IMR-90 (cell line): ENCODE data around the gene OPTN. TPM values are rescaled to one million over a fixed set of nuclear protein-coding genes. Genes with fewer than 3 reads are reported as not detected.

ENCODE experiments used
- ATAC-seq: fragments of 200-7000 bp; cut with Tn5 transposase; 2 replicates; pipeline ENCODE4 v1.9.1; 2020; ENCODE audit warnings: low read depth, mild to moderate bottlenecking, moderate library complexity
- BruUV-seq: library from RNA; stranded (reverse); fragments of 400-500 nt; replicated peaks from 2 replicates; lab custom pipeline; 2021; lab: Mats Ljungman, UMichigan
- CTCF ChIA-PET: fragments of 300-600 bp; formaldehyde crosslinking; extraction: SDS; loops from one replicate; lab custom pipeline; 2021; ENCODE audit warnings: antibody characterized with exemption; lab: Yijun Ruan, JAX
- POLR2A ChIA-PET: fragments of 300-600 bp; sonication (Branson Sonifier 250); formaldehyde crosslinking; loops from one replicate; lab custom pipeline; 2022; ENCODE audit warnings: antibody characterized with exemption; ENCODE audit not compliant: unreplicated experiment; lab: Charles Lee
- DNase-seq: peaks from one replicate; pipeline ENCODE4 v3.0.0; 2013
- H2AFZ ChIP-seq: replicated peaks from 2 replicates; pipeline ENCODE3; 2013; ENCODE audit warnings: low read length, mild to moderate bottlenecking; ENCODE audit not compliant: poor library complexity
- H2AK5ac ChIP-seq: 2 replicates; pipeline ENCODE4 v1.6.1; 2013; ENCODE audit warnings: low read depth, low read length, inconsistent platforms
- H2AK9ac ChIP-seq: replicated peaks from 2 replicates; pipeline ENCODE3; 2013; ENCODE audit warnings: mild to moderate bottlenecking, low read depth, low read length, moderate library complexity; ENCODE audit not compliant: poor library complexity
- H2BK120ac ChIP-seq: 2 replicates; pipeline ENCODE4 v1.6.1; 2013; ENCODE audit warnings: low read depth, low read length, inconsistent platforms
- H2BK15ac ChIP-seq: 3 replicates; pipeline ENCODE4 v1.6.1; 2013; ENCODE audit warnings: low read depth, low read length, inconsistent platforms
- H2BK20ac ChIP-seq: 2 replicates; pipeline ENCODE4 v1.6.1; 2013; ENCODE audit warnings: low read depth, mild to moderate bottlenecking, inconsistent platforms, low read length, moderate library complexity
- H2BK5ac ChIP-seq: 2 replicates; pipeline ENCODE4 v1.6.1; 2013; ENCODE audit warnings: mild to moderate bottlenecking, low read depth, low read length, inconsistent platforms; ENCODE audit not compliant: poor library complexity, severe bottlenecking
- H3K14ac ChIP-seq: replicated peaks from 2 replicates; pipeline ENCODE4 v1.6.1; 2013; ENCODE audit warnings: low read depth, low read length, inconsistent platforms
- H3K18ac ChIP-seq: 2 replicates; pipeline ENCODE4 v1.6.1; 2013; ENCODE audit warnings: low read depth, low read length, control low read depth
- H3K23ac ChIP-seq: 2 replicates; pipeline ENCODE4 v1.6.1; 2013; ENCODE audit warnings: low read depth, low read length, inconsistent platforms
- H3K27ac ChIP-seq: 2 replicates; pipeline ENCODE4 v1.5.1; 2013; ENCODE audit warnings: mild to moderate bottlenecking, control low read depth, low read length; ENCODE audit not compliant: insufficient read depth
- H3K27me3 ChIP-seq: 2 replicates; pipeline ENCODE4 v1.6.1; 2013; ENCODE audit warnings: low read length; ENCODE audit not compliant: control insufficient read depth, insufficient read depth
- H3K36me3 ChIP-seq: 2 replicates; pipeline ENCODE4 v1.6.1; 2013; ENCODE audit warnings: low read length, mixed read lengths; ENCODE audit not compliant: control insufficient read depth, insufficient read depth
- H3K4ac ChIP-seq: 2 replicates; pipeline ENCODE4 v1.6.1; 2013; ENCODE audit warnings: low read depth, low read length, inconsistent platforms
- H3K4me1 ChIP-seq: 2 replicates; pipeline ENCODE4 v1.6.1; 2013; ENCODE audit warnings: low read length, mixed read lengths; ENCODE audit not compliant: control insufficient read depth, insufficient read depth
- H3K4me2 ChIP-seq: 2 replicates; pipeline ENCODE4 v1.6.1; 2013; ENCODE audit warnings: low read depth, mild to moderate bottlenecking, control low read depth, low read length, moderate library complexity
- H3K4me3 ChIP-seq: 2 replicates; pipeline ENCODE4 v1.5.1; 2013; ENCODE audit warnings: low read depth, mild to moderate bottlenecking, control low read depth, low read length, moderate library complexity; ENCODE audit not compliant: insufficient read depth
- H3K56ac ChIP-seq: 2 replicates; pipeline ENCODE4 v1.6.1; 2013; ENCODE audit warnings: low read length, inconsistent platforms; ENCODE audit not compliant: insufficient read depth; ENCODE audit errors: extremely low read depth
- H3K79me1 ChIP-seq, 2 experiments: 2 replicates each; pipeline ENCODE4 v1.6.1; 2013; ENCODE audit warnings: low read length in 2 of 2, inconsistent platforms in 1 of 2, low read depth in 1 of 2
- H3K9ac ChIP-seq: 2 replicates; pipeline ENCODE4 v1.6.1; 2013; ENCODE audit warnings: low read depth, low read length, control low read depth
- H3K9me1 ChIP-seq: 2 replicates; pipeline ENCODE4 v1.6.1; 2013; ENCODE audit warnings: low read length, inconsistent platforms; ENCODE audit not compliant: insufficient read depth
- H3K9me3 ChIP-seq: 2 replicates; pipeline ENCODE4 v1.6.1; 2013; ENCODE audit warnings: low read length; ENCODE audit not compliant: control insufficient read depth, insufficient read depth
- H4K20me1 ChIP-seq: 2 replicates; pipeline ENCODE4 v1.6.1; 2013; ENCODE audit warnings: low read length, inconsistent platforms; ENCODE audit not compliant: insufficient read depth
- H4K5ac ChIP-seq: 2 replicates; pipeline ENCODE4 v1.6.1; 2013; ENCODE audit warnings: mild to moderate bottlenecking, low read depth, low read length, control low read depth
- H4K8ac ChIP-seq, 2 experiments: 2 replicates each; pipeline ENCODE4 v1.6.1; 2013; ENCODE audit warnings: low read depth in 2 of 2, low read length in 2 of 2, control low read depth in 1 of 2, inconsistent platforms in 1 of 2
- H4K91ac ChIP-seq: 2 replicates; pipeline ENCODE4 v1.6.1; 2013; ENCODE audit warnings: low read depth, low read length, inconsistent platforms; ENCODE audit not compliant: insufficient read depth
- MXI1 ChIP-seq: IDR thresholded peaks from 2 replicates; pipeline ENCODE4 v1.6.1; 2012; ENCODE audit warnings: low read depth, mild to moderate bottlenecking, low read length, moderate library complexity, borderline replicate concordance
- NFE2L2 ChIP-seq: fragments of 150-350 bp; IDR thresholded peaks from 2 replicates; pipeline ENCODE4 v1.6.1; 2016; ENCODE audit warnings: low read depth, mild to moderate bottlenecking, low read length
- WGBS, 2 experiments: methylation state at CpG; one replicate each; pipeline versions ENCODE4 v1.1.5 to v1.1.7; 2013; ENCODE audit warnings: missing lambda C conversion rate in 2 of 2; ENCODE audit not compliant: insufficient read length in 1 of 2; ENCODE audit errors: extremely low coverage in 2 of 2; 5-methylcytosine and 5-hydroxymethylcytosine counted together
- dilution Hi-C: fragments of 300-500 bp; cut with HindIII; formaldehyde crosslinking; loops from one replicate; pipeline ENCODE4 v1.14.3; 2018; ENCODE audit warnings: low sequenced_read_pairs; ENCODE audit not compliant: unreplicated experiment
- in situ Hi-C: fragments of 300-500 bp; cut with MboI; formaldehyde crosslinking; loops from 3 replicates; pipeline ENCODE4 v1.14.3; 2019; ENCODE audit warnings: low sequenced_read_pairs, inconsistent platforms, mixed read lengths
- intact Hi-C: fragments of 100-400 bp; cut with micrococcal nuclease; formaldehyde crosslinking; loops from 2 replicates; pipeline ENCODE4 v1.10.0; 2022
- polyA plus RNA-seq, 3 experiments: library from polyadenylated mRNA; depleted of rRNA; stranded (reverse); fragments of >200 nt; gene quantifications; 2 replicates each; pipeline ENCODE4 v1.2.3, GENCODE V29; 2012; ENCODE audit warnings: low replicate concordance in 1 of 3
- total RNA-seq: library from RNA; depleted of rRNA; stranded (reverse); fragments of >200 nt; gene quantifications from 2 replicates; pipeline ENCODE4 v1.2.3, GENCODE V29; 2012

OPTN gene
- total and polyA plus RNA-seq, 2 of the 4 experiments (the other 2 are of a cell fraction): 34.8 to 41.4 TPM

- no peaks in the 10 kb centered on the region for H3K9me1 ChIP-seq
- TF ChIP-seq NFE2L2 (no peak), MXI1 (no peak)
- no peak overlapping the region for H4K91ac ChIP-seq
- no peaks in the 10 kb centered on the region for H3K27me3 ChIP-seq
- no peak overlapping the region for H4K5ac ChIP-seq
- no peak overlapping the region for H4K8ac ChIP-seq
- ChIA-PET POLR2A (no interaction called here), CTCF (no interaction called here)
- no CpG with 5 or more reads among the region's 2 CpGs for WGBS, 2 experiments
- H3K27ac ChIP-seq: no peak overlapping the region
- H4K20me1 ChIP-seq: no peaks in the 10 kb centered on the region; the same call in 1 of the 2 replicates
- no peak overlapping the region for H3K4me3 ChIP-seq
- H3K4ac ChIP-seq: no peak overlapping the region
- H2AK9ac ChIP-seq: no peak overlapping the region
- H3K79me1 ChIP-seq: no peaks in the 10 kb centered on the region
- H3K9me3 ChIP-seq: no peaks in the 10 kb centered on the region
- no peak overlapping the region for H2BK15ac ChIP-seq
- H3K9ac ChIP-seq: no peak overlapping the region
- no peak overlapping the region for H2BK120ac ChIP-seq
- no peak overlapping the region for H2BK20ac ChIP-seq
- no peaks in the 10 kb centered on the region for H3K4me1 ChIP-seq
- no peak overlapping the region for H3K18ac ChIP-seq
- H3K4me2 ChIP-seq: no peak overlapping the region
- in situ Hi-C loops: no loop called here
- dilution Hi-C loops: no loop called here
- no peak overlapping the region for H2BK5ac ChIP-seq
- intact Hi-C loops: no loop called here
- ATAC-seq (no peak), DNase-seq (no peak)
- H3K56ac ChIP-seq: no peak overlapping the region
- no peak overlapping the region for H3K14ac ChIP-seq
- peaks cover 6% of the 10 kb centered on the region for H3K36me3 ChIP-seq
- no TSS peak for BruUV-seq
- H3K23ac ChIP-seq: no peak overlapping the region
- no peak overlapping the region for H2AFZ ChIP-seq
- H2AK5ac ChIP-seq: no peak overlapping the region
These were observed 73.7 kb downstream of the OPTN start for GRCh38 chr10:13173616-13174015.
